HG03520 (cell line): ENCODE measurements around the gene RORC.

Experiments
- ATAC-seq: cut with Tn5 transposase; IDR thresholded peaks from one replicate; pipeline ENCODE4 v1.9.1; 2021; ENCODE audit warnings: mild to moderate bottlenecking, moderate library complexity; ENCODE audit not compliant: unreplicated experiment

RORC gene

GRCh38 chr1:151849126-151849525 lies 17.5 kb upstream of the RORC start:
- ATAC-seq: no peak

- no peak for ATAC-seq
These were observed 16.4 kb upstream of the RORC start for GRCh38 chr1:151847867-151848596.

GRCh38 chr1:151846686-151847237 lies 15.2 kb upstream of the RORC start:
- no peak for ATAC-seq

GRCh38 chr1:151846062-151846568 lies 14.5 kb upstream of the RORC start:
- ATAC-seq: no peak

- no peak for ATAC-seq
These were observed 11.8 kb upstream of the RORC start for GRCh38 chr1:151843398-151843797.

GRCh38 chr1:151841141-151841540 lies 9.5 kb upstream of the RORC start:
- ATAC-seq: no peak

- ATAC-seq: no peak
These were observed 8.8 kb upstream of the RORC start for GRCh38 chr1:151840421-151840820.

- ATAC-seq: no peak
These were observed 8.1 kb upstream of the RORC start, which contains the start of gene C2CD4D for GRCh38 chr1:151839457-151840403. Gene C2CD4D (minus strand): TSS chr1:151839820. CDS start chr1:151838989, 831 bp downstream.

GRCh38 chr1:151839082-151839412 lies 7.4 kb upstream of the RORC start:
- ATAC-seq: no peak

- no peak for ATAC-seq
These were observed 6.8 kb upstream of the RORC start for GRCh38 chr1:151838222-151839081.

GRCh38 chr1:151837884-151838221 lies 6.3 kb upstream of the RORC start:
- no peak for ATAC-seq

- no peak for ATAC-seq
These were observed 5.6 kb upstream of the RORC start for GRCh38 chr1:151837197-151837596.

- no peak for ATAC-seq
These were observed 4.0 kb upstream of the RORC start for GRCh38 chr1:151835596-151835995.

GRCh38 chr1:151834239-151834638 lies 2.6 kb upstream of the RORC start:
- ATAC-seq: no peak

GRCh38 chr1:151833172-151833900 lies 1.7 kb upstream of the RORC start:
- no peak for ATAC-seq

GRCh38 chr1:151832318-151832980 lies 847 bp upstream of the RORC start:
- ATAC-seq: no peak

- no peak for ATAC-seq
These were observed 378 bp downstream of the RORC start for GRCh38 chr1:151831256-151831591.

GRCh38 chr1:151830055-151830454 lies 1.5 kb downstream of the RORC start:
- no peak for ATAC-seq

- ATAC-seq: no peak
These were observed 2.1 kb downstream of the RORC start for GRCh38 chr1:151829352-151830046.
